HepG2 (cell line): ENCODE data around the gene MLH1. TPM values are rescaled to one million over a fixed set of nuclear protein-coding genes. Genes with fewer than 3 reads are reported as not detected.

Source experiments
- CCDC6 ChIP-seq: sonication (generic); formaldehyde crosslinking; IDR thresholded peaks from 2 replicates; pipeline ENCODE4 v1.8.1; 2022; ENCODE audit warnings: mild to moderate bottlenecking, missing genetic modification reagents, moderate library complexity
- CHCHD3 ChIP-seq: sonication (generic); formaldehyde crosslinking; IDR thresholded peaks from 2 replicates; pipeline ENCODE4 v1.8.0; 2022; ENCODE audit warnings: mild to moderate bottlenecking, missing genetic modification reagents, moderate library complexity
- FOXA1 ChIP-seq, 2 experiments: fragments of 450-650 bp in 1 of 2; sonication (generic) in 1 of 2; formaldehyde crosslinking in 1 of 2; IDR thresholded peaks; 2 replicates each; pipeline versions ENCODE4 v1.4.0 to v1.6.1; 2016 to 2020; ENCODE audit warnings: missing genetic modification reagents in 1 of 2
- FOXP1 ChIP-seq, 2 experiments: fragments of 450-650 bp in 1 of 2; IDR thresholded peaks; 2 replicates each; pipeline ENCODE4 v1.6.1; 2017 to 2018; ENCODE audit warnings: antibody characterized with exemption in 1 of 2
- GATAD2A ChIP-seq: IDR thresholded peaks from 2 replicates; pipeline ENCODE4 v1.6.1; 2016
- HMGA1 ChIP-seq: sonication (generic); formaldehyde crosslinking; conservative IDR thresholded peaks from 2 replicates; pipeline ENCODE4 v1.4.0; 2020; ENCODE audit warnings: missing genetic modification reagents
- HOXA9 ChIP-seq: sonication (generic); formaldehyde crosslinking; IDR thresholded peaks from 2 replicates; pipeline ENCODE4 v1.8.1; 2022; ENCODE audit warnings: missing genetic modification reagents, mild to moderate bottlenecking, moderate library complexity, borderline replicate concordance
- NRL ChIP-seq: sonication (generic); formaldehyde crosslinking; IDR thresholded peaks from 2 replicates; pipeline ENCODE4 v1.5.0; 2020; ENCODE audit warnings: missing genetic modification reagents, mild to moderate bottlenecking, moderate library complexity, borderline replicate concordance
- ONECUT2 ChIP-seq: sonication (generic); formaldehyde crosslinking; IDR thresholded peaks from 2 replicates; pipeline ENCODE4 v1.4.0; 2020; ENCODE audit warnings: missing genetic modification reagents
- PHF21A ChIP-seq: sonication (generic); formaldehyde crosslinking; IDR thresholded peaks from 2 replicates; pipeline ENCODE4 v1.5.0; 2020; ENCODE audit warnings: mild to moderate bottlenecking, missing genetic modification reagents
- RFX1 ChIP-seq: fragments of 450-650 bp; IDR thresholded peaks from 2 replicates; pipeline ENCODE4 v1.6.1; 2017
- SKI ChIP-seq: fragments of 450-650 bp; IDR thresholded peaks from one replicate; pipeline ENCODE4 v1.6.1; 2018; ENCODE audit warnings: mild to moderate bottlenecking; ENCODE audit not compliant: partially characterized antibody
- SNRNP70 ChIP-seq: fragments of 200-400 bp; formaldehyde crosslinking; IDR thresholded peaks from 2 replicates; pipeline ENCODE4 v1.6.1; 2017; ENCODE audit warnings: mild to moderate bottlenecking, low read depth, low read length, moderate library complexity
- TBL1XR1 ChIP-seq: fragments of 150-350 bp; IDR thresholded peaks from 2 replicates; pipeline ENCODE4 v1.6.1; 2014; ENCODE audit warnings: borderline replicate concordance, low read length; ENCODE audit not compliant: partially characterized antibody
- YEATS4 ChIP-seq: sonication (generic); formaldehyde crosslinking; IDR thresholded peaks from 2 replicates; pipeline ENCODE4 v1.4.0; 2020; ENCODE audit warnings: missing genetic modification reagents, borderline replicate concordance
- ZBTB26 ChIP-seq: IDR thresholded peaks from 2 replicates; pipeline ENCODE4 v1.6.1; 2016; ENCODE audit warnings: missing compliant biosample characterization, missing genetic modification reagents, borderline replicate concordance
- ZIK1 ChIP-seq: sonication (generic); formaldehyde crosslinking; IDR thresholded peaks from 2 replicates; pipeline ENCODE4 v1.5.0; 2020; ENCODE audit warnings: mild to moderate bottlenecking, low read depth, missing genetic modification reagents, borderline replicate concordance
- ZNF160 ChIP-seq: sonication (generic); formaldehyde crosslinking; IDR thresholded peaks from 2 replicates; pipeline ENCODE4 v1.8.0; 2022; ENCODE audit warnings: mild to moderate bottlenecking, inconsistent platforms, missing genetic modification reagents
- ZNF24 ChIP-seq: fragments of 450-650 bp; IDR thresholded peaks from 2 replicates; pipeline ENCODE4 v1.6.1; 2017; ENCODE audit warnings: antibody characterized with exemption, mild to moderate bottlenecking
- ZNF441 ChIP-seq: sonication (generic); formaldehyde crosslinking; IDR thresholded peaks from 2 replicates; pipeline ENCODE4 v1.7.0; 2021; ENCODE audit warnings: missing genetic modification reagents, borderline replicate concordance
- ZNF468 ChIP-seq: sonication (generic); formaldehyde crosslinking; IDR thresholded peaks from 2 replicates; pipeline ENCODE4 v1.8.0; 2022; ENCODE audit warnings: mild to moderate bottlenecking, moderate library complexity, missing genetic modification reagents
- ZNF513 ChIP-seq: sonication (generic); formaldehyde crosslinking; conservative IDR thresholded peaks from 2 replicates; pipeline ENCODE4 v1.5.0; 2020; ENCODE audit warnings: missing genetic modification reagents
- ZNF607 ChIP-seq: sonication (generic); formaldehyde crosslinking; IDR thresholded peaks from 2 replicates; pipeline ENCODE4 v1.5.1; 2020; ENCODE audit warnings: missing genetic modification reagents, mild to moderate bottlenecking, borderline replicate concordance
- ZNF724P ChIP-seq: sonication (generic); formaldehyde crosslinking; IDR thresholded peaks from 2 replicates; pipeline ENCODE4 v1.8.0; 2022; ENCODE audit warnings: missing genetic modification reagents, borderline replicate concordance
- polyA plus RNA-seq, 8 experiments: library from polyadenylated mRNA; depleted of rRNA in 3 of 8; stranded (reverse) in 7 of 8; unstranded in 1 of 8; fragments of >200 nt; fragmentation: Illumina TruSeq in 4 of 8; extraction: Trizol in 4 of 8; gene quantifications; 2 replicates each; pipeline versions ENCODE4 v1.2.1 to v1.2.3, GENCODE V29; 2011 to 2016; ENCODE audit warnings: low read depth in 4 of 8, missing spikeins in 1 of 8, mixed read lengths in 1 of 8; ENCODE audit not compliant: insufficient read depth in 1 of 8
- total RNA-seq, 5 experiments: library from RNA; depleted of rRNA; stranded (reverse); fragments of >200 nt; fragmentation: Illumina TruSeq; extraction: Trizol; gene quantifications; 2 replicates each; pipeline ENCODE4 v1.2.3, GENCODE V29; 2016; ENCODE audit warnings: low read depth in 1 of 5
- TF ChIP-seq, protein P1 (sequence below): sonication (generic); formaldehyde crosslinking; IDR thresholded peaks from 2 replicates; pipeline ENCODE4 v1.4.0; 2020; ENCODE audit warnings: missing genetic modification reagents
- TF ChIP-seq, protein P2 (sequence below): sonication (generic); formaldehyde crosslinking; IDR thresholded peaks from 2 replicates; pipeline ENCODE4 v1.4.0; 2020; ENCODE audit warnings: mild to moderate bottlenecking, missing genetic modification reagents

The MLH1 gene
- total and polyA plus RNA-seq, 2 of the 13 experiments (the other 11 are each of a cell fraction or from before 2014, with no cell fraction given): 29.5 to 70.8 TPM

GRCh38 chr3:36992806-36993325 is 452 bp upstream of the MLH1 start, which contains the start of gene EPM2AIP1 (continued):
- TF ChIP-seq ZNF513 (CRISPR knock-in tag) (no peak), ZNF607 (peak; percentile 96), YEATS4 (CRISPR knock-in tag) (peak; percentile 93), NRL (peak; percentile 85; the same call in 1 of the 2 replicates), SNRNP70 (no peak), FOXP1 (IDR thresholded peaks at IDR 0.05) (no peak), FOXP1 (CRISPR knock-in tag; IDR thresholded peaks at IDR 0.05) (no peak), RFX1 (no peak), ZNF468 (CRISPR knock-in tag) (no peak), CHCHD3 (CRISPR knock-in tag) (no peak), HMGA1 (CRISPR knock-in tag) (no peak), SKI (no peak), CCDC6 (no peak), TBL1XR1 (no peak), FOXA1 (IDR thresholded peaks at IDR 0.05) (no peak), FOXA1 (CRISPR knock-in tag; IDR thresholded peaks at IDR 0.05) (no peak), ONECUT2 (0 out of 2 replicates have a peak, but pooled peaks have one; percentile 27), ZNF441 (CRISPR knock-in tag) (peak; percentile 64), ZBTB26 (CRISPR knock-in tag) (peak; percentile 68), GATAD2A (CRISPR knock-in tag) (no peak), ZNF160 (CRISPR knock-in tag) (no peak), ZNF724P (no peak), PHF21A (CRISPR knock-in tag) (0 out of 2 replicates have a peak, but pooled peaks have one; percentile 28), HOXA9 (no peak; the same call in 1 of the 2 replicates), ZIK1 (no peak), ZNF24 (no peak)
- TF ChIP-seq, protein P1, sequence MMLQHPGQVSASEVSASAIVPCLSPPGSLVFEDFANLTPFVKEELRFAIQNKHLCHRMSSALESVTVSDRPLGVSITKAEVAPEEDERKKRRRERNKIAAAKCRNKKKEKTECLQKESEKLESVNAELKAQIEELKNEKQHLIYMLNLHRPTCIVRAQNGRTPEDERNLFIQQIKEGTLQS (CRISPR knock-in tag): peak; percentile 50; the same call in 1 of the 2 replicates
- TF ChIP-seq, protein P2, sequence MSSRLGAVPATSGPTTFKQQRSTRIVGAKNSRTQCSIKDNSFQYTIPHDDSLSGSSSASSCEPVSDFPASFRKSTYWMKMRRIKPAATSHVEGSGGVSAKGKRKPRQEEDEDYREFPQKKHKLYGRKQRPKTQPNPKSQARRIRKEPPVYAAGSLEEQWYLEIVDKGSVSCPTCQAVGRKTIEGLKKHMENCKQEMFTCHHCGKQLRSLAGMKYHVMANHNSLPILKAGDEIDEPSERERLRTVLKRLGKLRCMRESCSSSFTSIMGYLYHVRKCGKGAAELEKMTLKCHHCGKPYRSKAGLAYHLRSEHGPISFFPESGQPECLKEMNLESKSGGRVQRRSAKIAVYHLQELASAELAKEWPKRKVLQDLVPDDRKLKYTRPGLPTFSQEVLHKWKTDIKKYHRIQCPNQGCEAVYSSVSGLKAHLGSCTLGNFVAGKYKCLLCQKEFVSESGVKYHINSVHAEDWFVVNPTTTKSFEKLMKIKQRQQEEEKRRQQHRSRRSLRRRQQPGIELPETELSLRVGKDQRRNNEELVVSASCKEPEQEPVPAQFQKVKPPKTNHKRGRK (CRISPR knock-in tag): no peak
